Measurements from ENCODE around the gene RDH8. TPM values are rescaled to one million over a fixed set of nuclear protein-coding genes. Genes with fewer than 3 reads are reported as not detected.

The RDH8 gene
- total and polyA plus RNA-seq, 2 of the 4 experiments (the other 2 are of a cell fraction), result 0.18 TPM; not detected in 1

DNA sequence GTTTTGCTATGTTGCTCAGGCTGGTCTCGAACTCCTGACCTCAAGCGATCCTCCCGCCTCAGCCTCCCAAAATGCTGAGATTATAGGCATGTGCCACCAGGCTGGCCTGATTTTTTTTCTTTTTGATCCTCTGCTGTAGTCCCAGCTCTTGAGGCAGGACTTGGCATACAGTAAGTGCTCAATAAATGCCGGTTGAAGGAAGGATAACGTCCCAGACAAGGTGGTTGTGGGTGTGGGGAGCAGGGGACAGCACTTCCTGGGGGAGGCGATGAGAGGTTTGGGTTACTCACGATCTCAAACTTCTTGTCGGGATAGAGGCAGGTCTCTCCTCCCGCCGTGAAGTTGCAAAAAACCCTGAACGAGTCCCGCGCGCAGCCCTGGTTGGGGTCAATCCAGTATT lies 47.3 kb upstream of the RDH8 start:
- Histone ChIP-seq H2AFZ (replicated peaks; ENCODE audit: low read length, poor library complexity) (no peak overlapping the region), H2AK5ac (ENCODE audit: low read depth, low read length) (no peak overlapping the region), H4K5ac (ENCODE audit: low read depth, low read length) (no peak overlapping the region), H2BK5ac (ENCODE audit: low read depth, low read length, poor library complexity, severe bottlenecking) (no peak overlapping the region), H3K79me1 (ENCODE audit: low read depth in 1 of 2, low read length in 2 of 2) (no peaks in the 10 kb centered on the region), H4K20me1 (ENCODE audit: insufficient read depth, low read length) (no peaks in the 10 kb centered on the region), H3K9me1 (ENCODE audit: insufficient read depth, low read length) (no peaks in the 10 kb centered on the region), H3K14ac (replicated peaks; ENCODE audit: low read depth, low read length) (no peak overlapping the region), H3K4me1 (ENCODE audit: control insufficient read depth, insufficient read depth, low read length) (peaks cover 2% of the 10 kb centered on the region; the same call in 1 of the 2 replicates), H2BK120ac (ENCODE audit: low read depth, low read length) (peak overlapping the region; percentile 8; the same call in 1 of the 2 replicates), H4K8ac (ENCODE audit: low read depth in 2 of 2, low read length in 2 of 2) (no peak overlapping the region), H2AK9ac (replicated peaks; ENCODE audit: low read depth, low read length, poor library complexity) (no peak overlapping the region), H3K4me2 (ENCODE audit: low read depth, low read length) (no peak overlapping the region), H3K18ac (ENCODE audit: low read depth, low read length) (no peak overlapping the region), H4K91ac (ENCODE audit: insufficient read depth, low read depth, low read length) (no peak overlapping the region), H2BK15ac (ENCODE audit: low read depth, low read length) (no peak overlapping the region), H3K36me3 (ENCODE audit: control insufficient read depth, insufficient read depth, low read length) (no peaks in the 10 kb centered on the region; the same call in 1 of the 2 replicates), H3K27ac (ENCODE audit: insufficient read depth, low read length) (no peak overlapping the region), H3K9me3 (ENCODE audit: control insufficient read depth, insufficient read depth, low read length) (no peaks in the 10 kb centered on the region), H3K27me3 (ENCODE audit: control insufficient read depth, insufficient read depth, low read length) (no peaks in the 10 kb centered on the region; the same call in 1 of the 2 replicates), H3K56ac (ENCODE audit: extremely low read depth, insufficient read depth, low read length) (no peak overlapping the region), H3K23ac (ENCODE audit: low read depth, low read length) (no peak overlapping the region), H3K4ac (ENCODE audit: low read depth, low read length) (no peak overlapping the region), H3K9ac (ENCODE audit: low read depth, low read length) (no peak overlapping the region), H2BK20ac (ENCODE audit: low read depth, low read length) (no peak overlapping the region), H3K4me3 (ENCODE audit: insufficient read depth, low read depth, low read length) (no peak overlapping the region)
- WGBS, 2 experiments (ENCODE audit: extremely low coverage in 2 of 2, insufficient read length in 1 of 2), result 61% methylated on average over 8 of the region's 14 CpGs; no CpG with 5 or more reads in 1 of the 2 experiments
- no TSS peak for BruUV-seq (replicated peaks)
- TF ChIP-seq CEBPB (IDR thresholded peaks at IDR 0.05; ENCODE audit: low read depth, low read length) (no peak), CTCF (conservative IDR thresholded peaks at IDR 0.05; ENCODE audit: low read depth, low read length) (no peak), MXI1 (IDR thresholded peaks at IDR 0.05; ENCODE audit: borderline replicate concordance, low read depth, low read length) (no peak), NFE2L2 (IDR thresholded peaks at IDR 0.05; ENCODE audit: low read depth, low read length) (no peak), USF2 (IDR thresholded peaks at IDR 0.05; ENCODE audit: low read depth, low read length) (no peak), RFX5 (IDR thresholded peaks at IDR 0.05; ENCODE audit: low read depth, low read length) (no peak), FOS (IDR thresholded peaks at IDR 0.05; ENCODE audit: low read depth, low read length) (no peak), MAFK (IDR thresholded peaks at IDR 0.05; ENCODE audit: low read depth, low read length) (no peak)
- TF ChIP-seq, protein P1, sequence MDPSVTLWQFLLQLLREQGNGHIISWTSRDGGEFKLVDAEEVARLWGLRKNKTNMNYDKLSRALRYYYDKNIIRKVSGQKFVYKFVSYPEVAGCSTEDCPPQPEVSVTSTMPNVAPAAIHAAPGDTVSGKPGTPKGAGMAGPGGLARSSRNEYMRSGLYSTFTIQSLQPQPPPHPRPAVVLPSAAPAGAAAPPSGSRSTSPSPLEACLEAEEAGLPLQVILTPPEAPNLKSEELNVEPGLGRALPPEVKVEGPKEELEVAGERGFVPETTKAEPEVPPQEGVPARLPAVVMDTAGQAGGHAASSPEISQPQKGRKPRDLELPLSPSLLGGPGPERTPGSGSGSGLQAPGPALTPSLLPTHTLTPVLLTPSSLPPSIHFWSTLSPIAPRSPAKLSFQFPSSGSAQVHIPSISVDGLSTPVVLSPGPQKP (IDR thresholded peaks at IDR 0.05; ENCODE audit: borderline replicate concordance, low read depth, low read length), result no peak
- intact Hi-C loops (cut with micrococcal nuclease), result no loop called here
- in situ Hi-C loops (cut with MboI; ENCODE audit: low sequenced_read_pairs), result no loop called here
- dilution Hi-C loops (cut with HindIII; ENCODE audit: low sequenced_read_pairs, unreplicated experiment), result no loop called here
- ChIA-PET POLR2A (ENCODE audit: unreplicated experiment) (no interaction called here), CTCF (no interaction called here)
- no peak for DNase-seq
- ATAC-seq (ENCODE audit: low read depth), result no peak
